Fibroblast of lung (primary cell): ENCODE measurements around the gene PIP5KL1. TPM values are rescaled to one million over a fixed set of nuclear protein-coding genes. Genes with fewer than 3 reads are reported as not detected.

ENCODE experiments used
- DNase-seq, 2 donors: peaks; one replicate each; pipeline versions ENCODE4 v3.0.0 to v3.0.0-alpha.2; 2010; ENCODE audit warnings: low read depth in 2 of 2
- H2AFZ ChIP-seq: 2 replicates; pipeline ENCODE4 v1.5.1; 2012; ENCODE audit warnings: low read length, control low read depth, inconsistent platforms
- H3K27ac ChIP-seq: 2 replicates; pipeline ENCODE4 v1.5.1; 2011; ENCODE audit warnings: low read length, control low read depth; ENCODE audit not compliant: insufficient read depth
- H3K27me3 ChIP-seq: 2 replicates; pipeline ENCODE4 v1.5.1; 2011; ENCODE audit warnings: mild to moderate bottlenecking, low read length; ENCODE audit not compliant: control insufficient read depth, insufficient read depth
- H3K36me3 ChIP-seq: 2 replicates; pipeline ENCODE4 v1.5.1; 2011; ENCODE audit warnings: low read length; ENCODE audit not compliant: control insufficient read depth, insufficient read depth
- H3K4me1 ChIP-seq: 2 replicates; pipeline ENCODE4 v1.5.1; 2011; ENCODE audit warnings: low read length; ENCODE audit not compliant: control insufficient read depth, insufficient read depth; ENCODE audit errors: extremely low read depth
- H3K4me2 ChIP-seq: 2 replicates; pipeline ENCODE4 v1.5.1; 2011; ENCODE audit warnings: low read length, control low read depth; ENCODE audit not compliant: insufficient read depth; ENCODE audit errors: extremely low read depth
- H3K4me3 ChIP-seq, 4 experiments: fragments of 200-600 bp in 1 of 4; sonication (generic) in 1 of 4; replicated peaks in 1 of 4; 2 replicates each; pipeline ENCODE4 v1.5.1; 2011 to 2016; ENCODE audit warnings: low read length in 4 of 4, low read depth in 3 of 4, mild to moderate bottlenecking in 3 of 4, control low read depth in 2 of 4, inconsistent platforms in 1 of 4, mixed read lengths in 1 of 4; ENCODE audit not compliant: insufficient read depth in 1 of 4; ENCODE audit errors: control extremely low read depth in 1 of 4
- H3K79me2 ChIP-seq: 2 replicates; pipeline ENCODE4 v1.5.1; 2012; ENCODE audit warnings: mild to moderate bottlenecking, low read length, inconsistent platforms; ENCODE audit not compliant: control insufficient read depth, insufficient read depth
- H3K9ac ChIP-seq: 2 replicates; pipeline ENCODE4 v1.5.1; 2011; ENCODE audit warnings: mild to moderate bottlenecking, low read length, control low read depth; ENCODE audit not compliant: insufficient read depth
- H3K9me3 ChIP-seq: 2 replicates; pipeline ENCODE4 v1.5.1; 2012; ENCODE audit warnings: low read depth, low read length; ENCODE audit not compliant: control insufficient read depth, insufficient read depth
- H4K20me1 ChIP-seq: 2 replicates; pipeline ENCODE4 v1.5.1; 2011; ENCODE audit warnings: low read length; ENCODE audit not compliant: control insufficient read depth, insufficient read depth; ENCODE audit errors: extremely low read depth
- EZH2 ChIP-seq: IDR thresholded peaks from 2 replicates; pipeline ENCODE4 v1.5.1; 2012; ENCODE audit warnings: low read length, control low read depth, mild to moderate bottlenecking; ENCODE audit errors: missing control alignments
- polyA plus RNA-seq, 2 donors: library from polyadenylated mRNA; depleted of rRNA in 1 of 2; stranded (reverse) in 1 of 2; unstranded in 1 of 2; fragments of >200 nt; gene quantifications; 2 replicates each; pipeline ENCODE4 v1.2.1, GENCODE V29; 2011 to 2012; ENCODE audit warnings: missing spikeins in 1 of 2
- total RNA-seq: library from RNA; depleted of rRNA; stranded (reverse); fragments of >200 nt; gene quantifications from 2 replicates; pipeline ENCODE4 v1.2.1, GENCODE V29; 2014
- TF ChIP-seq, protein P1 (sequence below), 2 donors: IDR thresholded peaks in 1 of 2; conservative IDR thresholded peaks in 1 of 2; 1 replicate in 1 of 2; 2 replicates in 1 of 2; pipeline ENCODE4 v1.5.1; 2011 to 2012; ENCODE audit warnings: low read length in 2 of 2, control low read depth in 1 of 2, inconsistent platforms in 1 of 2, low read depth in 1 of 2, mild to moderate bottlenecking in 1 of 2

Gene PIP5KL1
- total and polyA plus RNA-seq, 2 donors (not counting 1 experiment from before 2014, with no cell fraction given): 1.9 to 2.5 TPM

DNA sequence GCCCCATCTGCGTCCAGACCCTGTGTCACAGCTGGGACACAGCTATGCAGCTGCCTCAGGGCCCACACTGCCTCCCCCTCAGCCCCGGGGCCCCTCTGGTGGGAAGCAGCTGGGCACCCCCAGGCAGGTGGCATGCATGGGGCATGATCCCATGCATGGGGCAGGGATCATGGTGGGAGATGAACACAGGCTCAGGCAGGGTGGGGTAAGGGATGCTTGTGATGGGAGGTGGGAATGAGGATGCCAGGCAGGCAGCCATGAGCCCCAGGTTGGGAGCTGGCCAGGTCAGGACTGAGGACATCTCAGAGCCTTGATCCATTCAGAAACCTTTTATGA is 30.5 kb upstream of the PIP5KL1 start:
- no peak overlapping the region for H3K27ac ChIP-seq
- no peaks in the 10 kb centered on the region for H4K20me1 ChIP-seq
- no peak overlapping the region for H2AFZ ChIP-seq
- no peaks in the 10 kb centered on the region for H3K9me3 ChIP-seq
- H3K36me3 ChIP-seq: no peaks in the 10 kb centered on the region
- DNase-seq: no peak
- H3K27me3 ChIP-seq: no peaks in the 10 kb centered on the region
- H3K4me2 ChIP-seq: no peak overlapping the region
- TF ChIP-seq EZH2: no peak
- TF ChIP-seq, protein P1, sequence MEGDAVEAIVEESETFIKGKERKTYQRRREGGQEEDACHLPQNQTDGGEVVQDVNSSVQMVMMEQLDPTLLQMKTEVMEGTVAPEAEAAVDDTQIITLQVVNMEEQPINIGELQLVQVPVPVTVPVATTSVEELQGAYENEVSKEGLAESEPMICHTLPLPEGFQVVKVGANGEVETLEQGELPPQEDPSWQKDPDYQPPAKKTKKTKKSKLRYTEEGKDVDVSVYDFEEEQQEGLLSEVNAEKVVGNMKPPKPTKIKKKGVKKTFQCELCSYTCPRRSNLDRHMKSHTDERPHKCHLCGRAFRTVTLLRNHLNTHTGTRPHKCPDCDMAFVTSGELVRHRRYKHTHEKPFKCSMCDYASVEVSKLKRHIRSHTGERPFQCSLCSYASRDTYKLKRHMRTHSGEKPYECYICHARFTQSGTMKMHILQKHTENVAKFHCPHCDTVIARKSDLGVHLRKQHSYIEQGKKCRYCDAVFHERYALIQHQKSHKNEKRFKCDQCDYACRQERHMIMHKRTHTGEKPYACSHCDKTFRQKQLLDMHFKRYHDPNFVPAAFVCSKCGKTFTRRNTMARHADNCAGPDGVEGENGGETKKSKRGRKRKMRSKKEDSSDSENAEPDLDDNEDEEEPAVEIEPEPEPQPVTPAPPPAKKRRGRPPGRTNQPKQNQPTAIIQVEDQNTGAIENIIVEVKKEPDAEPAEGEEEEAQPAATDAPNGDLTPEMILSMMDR (conservative IDR thresholded peaks at IDR 0.05 in 1 of 2, IDR thresholded peaks at IDR 0.05 in 1 of 2; ENCODE audit: low read depth in 1 of 2, low read length in 2 of 2): no peak
- H3K79me2 ChIP-seq: peaks cover 8% of the 10 kb centered on the region
- peaks cover 12% of the 10 kb centered on the region for H3K4me1 ChIP-seq
- H3K9ac ChIP-seq: no peak overlapping the region
- no peak overlapping the region for H3K4me3 ChIP-seq

DNA sequence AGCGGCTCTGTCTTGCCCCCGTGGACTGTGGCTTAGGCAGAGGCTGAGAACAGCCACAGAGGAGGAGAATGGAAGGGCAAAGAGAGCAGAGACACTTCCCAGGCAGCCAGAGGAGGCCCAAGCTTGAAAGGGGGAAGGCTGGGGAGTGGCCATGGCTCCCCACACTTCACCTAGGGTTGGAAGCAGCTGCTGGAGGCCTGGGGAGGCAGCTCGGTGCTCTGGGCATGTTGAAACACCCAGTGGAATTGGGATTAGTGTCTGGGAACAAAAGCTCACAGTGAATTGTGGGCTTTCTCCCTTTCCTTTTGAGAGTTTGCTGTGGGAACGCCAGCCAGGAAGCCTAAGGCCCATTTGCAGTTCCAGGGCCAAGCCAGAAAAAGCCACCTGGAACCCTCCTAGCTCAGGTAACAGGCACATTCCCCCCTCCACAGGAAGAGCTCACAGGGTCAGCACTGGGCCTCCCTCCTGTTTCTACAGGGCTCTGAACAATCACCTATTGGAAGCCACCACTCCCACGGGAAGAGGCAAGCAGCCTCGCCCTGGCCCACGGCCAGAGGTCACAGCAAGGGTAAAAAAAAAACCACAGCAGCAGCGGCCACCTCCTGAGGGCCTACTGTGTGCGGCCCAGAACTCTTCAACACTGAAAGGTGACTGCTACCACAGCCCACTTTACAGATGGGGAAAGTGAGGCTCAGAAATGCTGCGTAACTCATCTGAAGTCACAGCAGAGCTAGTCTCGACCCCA is 30.0 kb upstream of the PIP5KL1 start:
- H3K79me2 ChIP-seq: peaks cover 11% of the 10 kb centered on the region
- no peak for DNase-seq
- no peak overlapping the region for H3K9ac ChIP-seq
- no peak overlapping the region for H3K4me3 ChIP-seq
- H3K4me2 ChIP-seq: no peak overlapping the region
- H3K9me3 ChIP-seq: no peaks in the 10 kb centered on the region
- H3K27ac ChIP-seq: no peak overlapping the region
- peaks cover 8% of the 10 kb centered on the region for H3K4me1 ChIP-seq
- TF ChIP-seq EZH2: no peak
- TF ChIP-seq, protein P1 (conservative IDR thresholded peaks at IDR 0.05 in 1 of 2, IDR thresholded peaks at IDR 0.05 in 1 of 2; ENCODE audit: low read depth in 1 of 2, low read length in 2 of 2): no peak
- H4K20me1 ChIP-seq: no peaks in the 10 kb centered on the region
- H3K27me3 ChIP-seq: no peaks in the 10 kb centered on the region
- H3K36me3 ChIP-seq: no peaks in the 10 kb centered on the region
- no peak overlapping the region for H2AFZ ChIP-seq

DNA sequence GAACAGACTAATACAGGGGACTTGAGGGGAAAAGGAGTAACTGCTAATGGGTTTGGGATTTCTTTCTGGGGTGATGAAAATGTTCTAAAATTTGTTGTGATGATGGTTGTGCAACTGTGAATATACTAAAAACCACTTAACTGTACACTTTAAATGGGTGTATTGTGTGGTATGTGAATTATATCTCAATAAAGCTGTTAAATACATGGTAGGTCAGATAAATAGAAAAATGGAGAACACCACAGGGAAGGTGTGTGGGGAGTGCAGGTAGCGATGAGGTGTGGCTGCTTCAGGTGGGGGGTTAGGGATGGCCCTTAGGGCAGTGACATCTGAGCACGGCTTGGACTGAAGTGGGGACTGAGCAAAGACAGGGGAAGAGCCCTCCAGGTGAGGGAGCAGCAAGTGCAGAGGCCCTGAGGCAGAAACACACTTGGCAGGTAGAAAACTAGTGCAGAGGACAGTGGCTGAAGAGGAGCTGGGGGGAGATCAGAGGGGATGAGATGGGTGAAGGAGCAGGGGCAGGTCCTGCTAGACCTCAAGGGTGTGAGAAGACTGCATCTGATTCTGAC is 29.3 kb upstream of the PIP5KL1 start:
- Histone ChIP-seq H3K36me3 (no peaks in the 10 kb centered on the region), H3K9me3 (no peaks in the 10 kb centered on the region), H4K20me1 (no peaks in the 10 kb centered on the region), H2AFZ (no peak overlapping the region), H3K27ac (no peak overlapping the region), H3K4me1 (peaks cover 4% of the 10 kb centered on the region), H3K4me2 (no peak overlapping the region), H3K79me2 (peaks cover 11% of the 10 kb centered on the region), H3K27me3 (no peaks in the 10 kb centered on the region), H3K9ac (no peak overlapping the region), H3K4me3 (no peak overlapping the region)
- DNase-seq: no peak
- TF ChIP-seq, protein P1 (conservative IDR thresholded peaks at IDR 0.05 in 1 of 2, IDR thresholded peaks at IDR 0.05 in 1 of 2; ENCODE audit: low read depth in 1 of 2, low read length in 2 of 2): no peak
- no peak for TF ChIP-seq EZH2
